HG03045 (cell line): ENCODE measurements around the gene RASAL3.
"Not testable (repeated sequence)": the region's sequence is repeated elsewhere in the genome, so short reads cannot be mapped to it uniquely, and the experiment has no call there.

ENCODE experiments used
- ATAC-seq: cut with Tn5 transposase; IDR thresholded peaks from one replicate; pipeline ENCODE4 v1.9.1; 2021; ENCODE audit warnings: mild to moderate bottlenecking, moderate library complexity; ENCODE audit not compliant: unreplicated experiment

Gene RASAL3

DNA sequence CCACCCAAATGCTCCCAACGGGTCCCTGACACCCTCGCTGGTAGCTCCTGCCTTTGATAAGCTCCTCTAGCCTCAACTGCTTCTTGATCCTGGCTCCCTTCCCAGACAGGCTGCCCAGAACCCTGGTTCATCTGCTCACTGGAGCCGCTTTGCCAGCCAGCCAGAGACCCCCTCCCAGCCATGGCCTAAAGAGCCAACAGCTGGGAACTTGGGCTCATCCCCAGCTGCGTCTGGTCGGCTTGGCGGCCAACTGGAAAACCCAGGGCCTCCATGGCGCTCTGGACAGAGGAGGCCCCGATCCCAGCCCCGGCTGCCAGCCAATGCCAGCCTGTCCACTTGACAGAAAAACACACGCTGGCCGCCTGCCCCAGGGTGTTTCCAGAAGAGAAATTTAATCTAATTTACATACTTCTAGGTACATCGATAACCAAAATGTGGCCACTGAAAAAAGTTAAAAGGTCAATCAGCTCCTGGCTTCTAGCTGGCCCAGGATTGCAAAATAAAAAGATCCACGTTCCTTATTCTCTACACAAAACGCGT is 42.6 kb downstream of the RASAL3 start:
- ATAC-seq = no peak

DNA sequence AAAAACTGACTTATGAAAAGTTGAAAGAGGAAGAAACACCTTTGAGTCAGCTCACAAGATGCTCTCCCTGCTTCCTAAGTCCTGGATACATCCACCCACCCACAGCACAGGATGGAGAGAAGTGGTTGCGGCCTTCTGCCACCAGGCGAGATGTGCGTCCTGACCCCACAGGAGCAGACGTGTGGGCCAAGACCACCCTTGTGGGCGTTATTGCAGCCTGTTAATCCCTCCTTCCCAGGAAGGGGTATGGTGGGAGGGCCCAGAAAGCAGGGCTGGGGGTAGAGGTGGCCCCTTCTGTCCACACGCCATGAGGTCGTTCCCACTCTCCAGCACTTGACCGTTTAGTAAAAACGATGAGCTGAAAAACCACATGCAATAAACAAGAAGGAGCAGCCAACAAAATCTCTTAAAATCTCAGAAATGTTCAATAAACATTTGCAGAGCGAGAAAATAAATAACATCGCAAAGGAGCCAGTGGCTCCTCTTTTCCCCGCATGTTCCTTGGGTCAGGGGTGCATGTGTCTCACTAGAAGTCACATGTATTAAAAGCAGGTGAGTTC is 43.1 kb downstream of the RASAL3 start:
- no peak for ATAC-seq

DNA sequence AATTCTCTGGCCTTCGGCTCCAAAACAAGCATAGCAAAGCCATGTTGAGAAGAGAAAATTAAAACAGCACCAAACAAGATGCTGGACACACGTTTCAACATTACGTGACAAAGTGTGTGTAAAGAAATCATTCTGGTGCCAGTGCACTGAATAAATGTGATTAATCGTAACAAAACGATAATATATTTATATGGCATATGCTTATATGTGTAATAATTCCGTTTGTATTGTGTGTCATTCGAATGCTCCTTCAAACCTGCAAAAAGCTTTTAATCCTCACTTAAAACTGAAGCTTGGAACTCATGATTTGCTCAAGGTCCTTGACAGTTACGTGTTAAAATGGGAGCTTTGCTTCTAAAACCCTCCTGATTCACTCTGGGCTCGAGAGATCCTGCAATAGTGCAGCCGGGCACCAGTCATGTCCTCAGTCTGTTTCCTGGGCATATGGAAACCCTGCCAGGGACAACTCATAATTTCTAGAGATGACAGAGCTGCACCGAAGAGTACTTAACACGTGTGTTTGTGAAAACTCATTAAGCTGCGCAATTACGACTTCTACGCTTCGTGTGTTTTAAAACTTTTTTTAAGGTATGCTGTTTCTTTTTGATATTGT is 44.8 kb downstream of the RASAL3 start:
- ATAC-seq = no peak

DNA sequence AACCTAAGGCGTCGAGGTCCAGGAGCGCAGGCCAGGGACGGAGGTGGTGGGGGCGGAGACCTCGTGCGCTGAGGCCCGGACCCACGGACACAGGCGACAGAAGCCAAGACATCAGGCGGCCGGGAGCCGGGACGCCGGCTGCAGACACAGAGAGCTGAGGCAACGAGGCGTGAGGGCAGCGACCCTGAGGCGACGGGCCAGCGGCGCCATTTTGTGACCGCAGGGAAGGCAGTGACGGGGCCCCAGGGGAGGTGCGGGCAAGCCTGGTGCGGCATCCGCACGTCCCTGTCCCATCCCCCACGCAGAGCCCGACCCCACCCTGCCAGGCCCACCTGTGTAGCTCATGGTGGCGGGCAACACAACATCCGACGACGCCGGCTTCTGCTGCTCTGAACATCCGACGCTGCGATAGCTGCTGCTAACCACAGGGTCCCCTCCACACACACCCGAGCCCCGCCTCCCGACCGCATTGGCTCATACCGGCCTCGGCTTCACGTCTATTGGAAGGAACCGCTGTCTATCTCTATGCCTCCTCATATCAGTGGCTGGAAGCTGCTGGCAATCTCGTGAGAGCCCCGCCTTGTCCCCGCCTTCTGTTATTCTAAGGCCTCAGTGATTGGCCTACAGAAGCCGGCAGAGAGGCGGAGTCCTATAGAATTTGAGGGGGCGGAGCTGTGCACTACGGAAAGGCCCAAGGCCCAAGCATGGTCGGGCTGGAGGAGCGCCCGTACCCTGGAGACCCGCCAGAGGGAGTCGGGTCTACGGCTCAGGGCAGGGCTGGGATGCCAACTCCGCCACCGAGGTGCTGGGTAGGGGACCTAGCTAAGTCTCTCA is 45.5 kb downstream of the RASAL3 start, which contains the start of gene AKAP8L:
TSS of gene AKAP8L (minus strand) at position 410 of the 834 bp plus-strand sequence. CDS start at position 345, 65 bp downstream.
- peak; percentile 92 for ATAC-seq

DNA sequence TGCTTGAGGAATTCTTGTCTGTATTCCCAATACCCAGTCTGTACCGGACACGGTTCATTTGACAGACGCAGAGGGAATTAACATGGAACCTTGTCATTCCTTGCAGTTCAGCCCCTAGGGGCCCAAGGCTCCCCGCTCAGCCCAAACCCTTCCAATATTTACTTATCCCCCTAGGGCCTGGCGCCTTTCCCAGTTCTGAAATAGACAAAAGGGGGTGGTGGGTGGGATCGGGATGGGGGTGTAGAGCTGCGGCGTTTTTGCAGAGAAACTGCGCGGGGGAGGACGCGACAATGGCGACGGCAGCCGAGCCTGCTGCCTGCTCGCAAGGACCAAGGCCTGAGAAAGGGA is 46.1 kb downstream of the RASAL3 start:
- ATAC-seq = no peak

DNA sequence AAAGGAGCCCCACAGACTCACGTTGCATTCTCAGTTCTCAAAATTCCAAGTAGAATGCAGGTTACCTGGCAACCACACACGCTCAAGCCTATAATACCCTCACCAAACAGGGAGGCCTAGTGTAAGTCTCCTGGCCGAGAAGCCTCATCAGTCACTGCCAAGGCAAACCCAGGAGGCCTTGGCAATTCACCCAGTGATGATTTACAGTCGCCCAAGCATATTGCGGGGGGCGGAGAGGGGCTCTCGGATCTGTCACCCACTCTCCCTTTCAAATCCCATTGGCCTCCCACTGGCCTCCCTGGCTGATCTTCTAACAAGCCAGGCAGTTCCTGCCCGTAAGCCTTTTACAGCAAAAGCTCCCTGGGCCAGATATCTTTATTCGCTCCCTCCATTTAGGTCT is 46.6 kb downstream of the RASAL3 start:
- ATAC-seq = no peak

DNA sequence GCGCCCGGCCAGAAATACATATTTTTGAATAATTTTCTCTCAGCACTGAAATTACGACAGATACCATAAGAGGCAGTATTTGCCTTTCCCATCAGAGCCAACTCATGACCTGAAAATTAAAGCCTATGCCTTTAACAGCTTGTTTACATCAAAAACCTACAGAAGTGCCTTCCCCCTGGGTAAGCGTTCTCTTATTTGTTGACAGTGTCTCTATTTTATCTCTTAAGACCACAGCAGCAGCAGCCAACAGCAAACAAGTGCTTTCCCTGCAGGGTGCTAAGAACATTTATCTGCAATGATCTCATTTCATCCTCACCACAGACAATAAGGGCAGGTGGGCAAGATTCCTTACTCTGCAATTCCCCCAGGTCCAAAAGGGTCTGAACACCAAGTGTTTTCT is 51.5 kb downstream of the RASAL3 start:
- ATAC-seq = no peak

DNA sequence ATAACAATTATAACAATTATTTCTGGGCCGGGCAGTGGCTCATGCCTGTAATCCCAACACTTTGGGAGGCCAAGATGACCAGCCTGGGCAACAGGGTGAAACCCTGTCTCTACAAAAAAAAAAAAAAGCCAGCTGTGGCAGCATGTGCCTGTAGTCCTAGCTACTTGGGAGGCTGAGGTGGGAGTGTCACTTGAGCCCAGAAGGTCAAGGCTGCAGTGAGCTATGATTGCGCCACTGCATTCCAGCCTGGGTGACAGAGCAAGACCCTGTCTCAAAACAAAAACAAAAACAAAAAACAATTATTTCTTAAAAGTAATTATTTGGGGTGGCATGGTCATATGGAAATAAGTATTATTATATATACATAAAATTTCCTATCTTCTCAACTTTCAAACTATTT is 53.0 kb downstream of the RASAL3 start:
- not testable (repeated sequence) for ATAC-seq

DNA sequence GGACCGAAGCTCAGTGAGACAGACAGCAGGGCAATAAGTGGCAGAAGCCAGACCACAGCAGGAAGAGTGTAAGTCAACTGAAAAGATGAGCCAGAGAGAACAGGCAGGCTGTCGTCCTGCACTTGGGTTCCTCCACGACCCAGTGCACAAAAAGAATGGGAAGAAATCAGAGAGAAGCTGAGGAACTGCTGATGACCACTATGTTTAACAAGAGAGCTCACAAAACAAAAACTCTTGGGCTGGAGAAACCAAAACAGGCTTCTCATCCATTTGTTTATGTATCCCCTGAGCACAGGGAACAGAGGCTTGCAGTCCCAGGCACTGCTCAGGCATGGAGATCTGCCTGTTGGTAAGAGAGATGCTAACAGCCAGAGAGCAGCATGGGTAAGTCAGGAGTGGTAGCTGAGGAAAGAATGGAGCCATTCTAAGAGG is 59.5 kb downstream of the RASAL3 start:
- ATAC-seq = no peak

DNA sequence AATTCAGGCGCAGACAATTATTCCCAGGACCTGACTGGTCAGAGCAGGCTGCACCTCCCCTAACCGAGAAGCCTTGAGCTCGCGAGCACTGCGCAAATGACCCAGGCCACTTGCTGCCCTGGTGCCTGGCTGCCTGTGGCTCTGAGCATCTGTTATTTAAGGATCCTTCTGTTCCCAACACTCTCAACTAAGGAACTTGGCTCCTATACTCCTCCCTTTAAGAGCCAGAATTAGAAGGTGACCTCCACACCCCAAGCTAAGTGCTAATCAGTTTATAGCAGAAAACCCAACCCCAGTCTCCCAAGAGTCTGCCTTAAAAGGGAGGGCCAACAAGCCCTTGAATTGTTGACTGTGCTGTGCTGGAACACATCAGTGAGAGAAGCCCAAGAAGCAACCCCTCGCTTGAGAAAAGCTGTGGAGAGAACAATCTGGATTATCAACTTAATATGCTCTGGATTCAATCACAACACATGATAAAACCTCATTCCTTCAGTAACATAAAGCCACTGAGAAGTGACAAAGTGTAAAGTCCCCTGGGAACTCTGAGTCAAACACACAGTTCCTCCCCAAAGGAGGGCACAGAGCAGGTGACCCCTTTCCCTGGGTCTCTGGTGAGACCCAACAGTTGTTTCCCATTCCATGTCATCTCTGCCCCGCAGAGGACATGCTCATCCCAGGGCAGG is 60.1 kb downstream of the RASAL3 start:
- no peak for ATAC-seq

DNA sequence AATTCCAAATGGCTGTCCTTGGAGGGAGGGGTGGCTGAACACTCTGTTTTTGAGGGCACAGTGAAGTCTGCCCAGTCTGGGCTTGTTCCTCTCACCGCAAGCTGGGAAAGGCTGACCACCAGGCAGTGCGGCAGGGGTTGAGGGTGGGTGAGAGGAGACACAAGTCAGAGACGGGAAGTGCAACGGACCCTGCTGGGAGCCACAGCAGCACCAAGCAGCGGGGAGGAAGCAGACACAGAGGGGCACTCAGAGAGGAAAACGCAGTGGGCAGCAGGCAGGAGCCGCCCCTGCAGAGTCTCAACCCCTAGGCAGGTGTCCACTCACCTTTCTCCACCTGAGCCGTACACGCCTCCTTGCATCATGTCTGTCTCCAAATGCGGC is 61.2 kb downstream of the RASAL3 start:
- ATAC-seq = no peak

DNA sequence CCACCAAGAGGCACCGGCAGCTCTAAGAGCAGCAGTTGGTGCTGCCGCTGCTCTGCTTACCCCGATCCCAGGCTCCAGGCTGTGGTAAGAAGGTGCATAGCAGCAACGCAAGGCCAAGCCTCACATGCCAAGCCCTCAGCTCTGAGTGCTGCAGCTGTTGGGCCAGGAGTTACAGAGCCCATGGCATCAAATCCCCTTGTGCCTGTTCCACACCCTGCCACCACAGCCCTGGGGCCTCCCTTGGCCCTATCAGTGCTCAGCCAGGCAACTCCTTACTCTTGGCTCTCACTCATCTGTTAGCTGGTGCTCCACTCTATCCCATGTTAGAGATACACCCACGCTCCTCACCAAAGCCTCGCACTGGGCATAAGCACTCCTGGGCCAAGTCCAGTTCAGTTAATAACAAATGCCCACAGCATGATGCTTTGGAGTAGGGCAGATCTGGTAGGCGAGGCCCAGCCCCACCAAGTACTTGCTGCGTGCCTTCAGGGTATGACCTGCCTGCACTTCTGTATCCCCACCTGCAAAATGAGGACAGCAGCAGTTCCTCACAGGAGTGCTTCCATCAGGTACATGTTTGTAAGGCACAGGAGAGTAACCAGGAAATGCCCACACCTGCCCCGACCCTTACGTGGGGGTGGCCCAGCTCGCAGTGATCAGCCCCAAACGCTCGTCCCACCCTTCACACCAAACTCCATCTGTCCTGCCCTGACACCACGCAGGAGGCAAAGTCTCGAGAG is 61.8 kb downstream of the RASAL3 start:
- no peak for ATAC-seq
